ENCODE results near the gene GPC6.

DNA sequence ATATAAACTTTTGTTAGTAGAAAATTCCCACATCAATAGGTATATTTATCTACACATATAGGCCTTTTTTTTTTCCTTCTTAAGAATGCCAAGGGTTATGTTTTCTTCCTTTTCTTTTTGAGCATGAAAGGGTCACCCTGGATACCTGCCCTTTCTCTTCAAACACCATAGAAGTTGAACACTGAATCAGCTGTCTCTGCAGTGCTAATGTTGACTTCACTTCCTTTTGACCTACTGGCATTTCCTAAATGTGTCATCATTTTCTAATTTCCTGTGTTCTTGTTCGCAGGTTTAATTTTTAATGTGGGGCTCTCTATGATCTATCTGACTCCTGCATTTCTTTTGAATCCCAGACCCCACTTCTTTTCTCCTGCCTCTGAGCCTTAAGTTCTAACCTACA, 532.0 kb downstream of the GPC6 start:
- TF ChIP-seq, protein P1, sequence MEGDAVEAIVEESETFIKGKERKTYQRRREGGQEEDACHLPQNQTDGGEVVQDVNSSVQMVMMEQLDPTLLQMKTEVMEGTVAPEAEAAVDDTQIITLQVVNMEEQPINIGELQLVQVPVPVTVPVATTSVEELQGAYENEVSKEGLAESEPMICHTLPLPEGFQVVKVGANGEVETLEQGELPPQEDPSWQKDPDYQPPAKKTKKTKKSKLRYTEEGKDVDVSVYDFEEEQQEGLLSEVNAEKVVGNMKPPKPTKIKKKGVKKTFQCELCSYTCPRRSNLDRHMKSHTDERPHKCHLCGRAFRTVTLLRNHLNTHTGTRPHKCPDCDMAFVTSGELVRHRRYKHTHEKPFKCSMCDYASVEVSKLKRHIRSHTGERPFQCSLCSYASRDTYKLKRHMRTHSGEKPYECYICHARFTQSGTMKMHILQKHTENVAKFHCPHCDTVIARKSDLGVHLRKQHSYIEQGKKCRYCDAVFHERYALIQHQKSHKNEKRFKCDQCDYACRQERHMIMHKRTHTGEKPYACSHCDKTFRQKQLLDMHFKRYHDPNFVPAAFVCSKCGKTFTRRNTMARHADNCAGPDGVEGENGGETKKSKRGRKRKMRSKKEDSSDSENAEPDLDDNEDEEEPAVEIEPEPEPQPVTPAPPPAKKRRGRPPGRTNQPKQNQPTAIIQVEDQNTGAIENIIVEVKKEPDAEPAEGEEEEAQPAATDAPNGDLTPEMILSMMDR (tag by site-specific recombination; IDR thresholded peaks at IDR 0.05), result no peak
- TF ChIP-seq, protein P2, sequence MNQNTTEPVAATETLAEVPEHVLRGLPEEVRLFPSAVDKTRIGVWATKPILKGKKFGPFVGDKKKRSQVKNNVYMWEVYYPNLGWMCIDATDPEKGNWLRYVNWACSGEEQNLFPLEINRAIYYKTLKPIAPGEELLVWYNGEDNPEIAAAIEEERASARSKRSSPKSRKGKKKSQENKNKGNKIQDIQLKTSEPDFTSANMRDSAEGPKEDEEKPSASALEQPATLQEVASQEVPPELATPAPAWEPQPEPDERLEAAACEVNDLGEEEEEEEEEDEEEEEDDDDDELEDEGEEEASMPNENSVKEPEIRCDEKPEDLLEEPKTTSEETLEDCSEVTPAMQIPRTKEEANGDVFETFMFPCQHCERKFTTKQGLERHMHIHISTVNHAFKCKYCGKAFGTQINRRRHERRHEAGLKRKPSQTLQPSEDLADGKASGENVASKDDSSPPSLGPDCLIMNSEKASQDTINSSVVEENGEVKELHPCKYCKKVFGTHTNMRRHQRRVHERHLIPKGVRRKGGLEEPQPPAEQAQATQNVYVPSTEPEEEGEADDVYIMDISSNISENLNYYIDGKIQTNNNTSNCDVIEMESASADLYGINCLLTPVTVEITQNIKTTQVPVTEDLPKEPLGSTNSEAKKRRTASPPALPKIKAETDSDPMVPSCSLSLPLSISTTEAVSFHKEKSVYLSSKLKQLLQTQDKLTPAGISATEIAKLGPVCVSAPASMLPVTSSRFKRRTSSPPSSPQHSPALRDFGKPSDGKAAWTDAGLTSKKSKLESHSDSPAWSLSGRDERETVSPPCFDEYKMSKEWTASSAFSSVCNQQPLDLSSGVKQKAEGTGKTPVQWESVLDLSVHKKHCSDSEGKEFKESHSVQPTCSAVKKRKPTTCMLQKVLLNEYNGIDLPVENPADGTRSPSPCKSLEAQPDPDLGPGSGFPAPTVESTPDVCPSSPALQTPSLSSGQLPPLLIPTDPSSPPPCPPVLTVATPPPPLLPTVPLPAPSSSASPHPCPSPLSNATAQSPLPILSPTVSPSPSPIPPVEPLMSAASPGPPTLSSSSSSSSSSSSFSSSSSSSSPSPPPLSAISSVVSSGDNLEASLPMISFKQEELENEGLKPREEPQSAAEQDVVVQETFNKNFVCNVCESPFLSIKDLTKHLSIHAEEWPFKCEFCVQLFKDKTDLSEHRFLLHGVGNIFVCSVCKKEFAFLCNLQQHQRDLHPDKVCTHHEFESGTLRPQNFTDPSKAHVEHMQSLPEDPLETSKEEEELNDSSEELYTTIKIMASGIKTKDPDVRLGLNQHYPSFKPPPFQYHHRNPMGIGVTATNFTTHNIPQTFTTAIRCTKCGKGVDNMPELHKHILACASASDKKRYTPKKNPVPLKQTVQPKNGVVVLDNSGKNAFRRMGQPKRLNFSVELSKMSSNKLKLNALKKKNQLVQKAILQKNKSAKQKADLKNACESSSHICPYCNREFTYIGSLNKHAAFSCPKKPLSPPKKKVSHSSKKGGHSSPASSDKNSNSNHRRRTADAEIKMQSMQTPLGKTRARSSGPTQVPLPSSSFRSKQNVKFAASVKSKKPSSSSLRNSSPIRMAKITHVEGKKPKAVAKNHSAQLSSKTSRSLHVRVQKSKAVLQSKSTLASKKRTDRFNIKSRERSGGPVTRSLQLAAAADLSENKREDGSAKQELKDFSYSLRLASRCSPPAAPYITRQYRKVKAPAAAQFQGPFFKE (tag by site-specific recombination; IDR thresholded peaks at IDR 0.05; ENCODE audit: borderline replicate concordance), result no peak
- TF ChIP-seq ZBTB7A (tag by site-specific recombination; IDR thresholded peaks at IDR 0.05; ENCODE audit: low read depth), result no peak
- TF ChIP-seq RBAK (tag by site-specific recombination; IDR thresholded peaks at IDR 0.05), result no peak
- TF ChIP-seq ZNF274 (IDR thresholded peaks at IDR 0.05; ENCODE audit: low read length), result no peak
- TF ChIP-seq ZNF274 (tag by site-specific recombination; IDR thresholded peaks at IDR 0.05; ENCODE audit: borderline replicate concordance), result no peak
